HG02571 (cell line): ENCODE data around the gene POTEH.
"Not testable (repeated sequence)": the region's sequence is repeated elsewhere in the genome, so short reads cannot be mapped to it uniquely, and the experiment has no call there.

Experiments used
- ATAC-seq: cut with Tn5 transposase; IDR thresholded peaks from one replicate; pipeline ENCODE4 v1.9.1; 2021; ENCODE audit warnings: mild to moderate bottlenecking, moderate library complexity; ENCODE audit not compliant: unreplicated experiment

Gene POTEH

GRCh38 chr22:15689749-15690125 is at the start of gene POTEH:
POTEH (plus strand) TSS chr22:15690026; CDS start chr22:15690078, 52 bp downstream.
- not testable (repeated sequence) for ATAC-seq

GRCh38 chr22:15642288-15642861 is 47.5 kb upstream of the POTEH start:
- not testable (repeated sequence) for ATAC-seq

GRCh38 chr22:15651954-15652353 is 37.9 kb upstream of the POTEH start:
- ATAC-seq: not testable (repeated sequence)

- not testable (repeated sequence) for ATAC-seq
These were observed 37.1 kb upstream of the POTEH start for GRCh38 chr22:15652738-15653137.

GRCh38 chr22:15653241-15653640 is 36.6 kb upstream of the POTEH start:
- ATAC-seq: not testable (repeated sequence)

GRCh38 chr22:15661102-15661501 is 28.7 kb upstream of the POTEH start:
- not testable (repeated sequence) for ATAC-seq

GRCh38 chr22:15664682-15665081 is 25.1 kb upstream of the POTEH start:
- ATAC-seq: not testable (repeated sequence)

GRCh38 chr22:15665478-15665877 is 24.3 kb upstream of the POTEH start:
- not testable (repeated sequence) for ATAC-seq

- not testable (repeated sequence) for ATAC-seq
These were observed 20.4 kb upstream of the POTEH start for GRCh38 chr22:15669430-15669829.

- ATAC-seq: not testable (repeated sequence)
These were observed 10.1 kb upstream of the POTEH start for GRCh38 chr22:15679702-15680101.

- not testable (repeated sequence) for ATAC-seq
These were observed 5.7 kb upstream of the POTEH start for GRCh38 chr22:15684115-15684514.

GRCh38 chr22:15684695-15685094 is 5.1 kb upstream of the POTEH start:
- not testable (repeated sequence) for ATAC-seq

- ATAC-seq: not testable (repeated sequence)
These were observed 4.2 kb upstream of the POTEH start for GRCh38 chr22:15685641-15686040.

- not testable (repeated sequence) for ATAC-seq
These were observed 2.7 kb upstream of the POTEH start for GRCh38 chr22:15687086-15687485.

- ATAC-seq: not testable (repeated sequence)
These were observed 2.1 kb upstream of the POTEH start for GRCh38 chr22:15687676-15688075.

- ATAC-seq: not testable (repeated sequence)
These were observed 1.7 kb upstream of the POTEH start for GRCh38 chr22:15688090-15688489.

GRCh38 chr22:15689012-15689748 is 646 bp upstream of the POTEH start:
- ATAC-seq: not testable (repeated sequence)

- ATAC-seq: not testable (repeated sequence)
These were observed 23.8 kb downstream of the POTEH start for GRCh38 chr22:15713600-15713999.

- ATAC-seq: not testable (repeated sequence)
These were observed 24.3 kb downstream of the POTEH start for GRCh38 chr22:15714125-15714524.

- not testable (repeated sequence) for ATAC-seq
These were observed 32.1 kb downstream of the POTEH start for GRCh38 chr22:15721884-15722283.

- ATAC-seq: not testable (repeated sequence)
These were observed 39.5 kb downstream of the POTEH start for GRCh38 chr22:15729209-15729917.

- ATAC-seq: not testable (repeated sequence)
These were observed 41.2 kb downstream of the POTEH start for GRCh38 chr22:15731023-15731422.
